HUES48 (cell line): ENCODE measurements around the gene PTPRD.
"Not testable (repeated sequence)": the region's sequence is repeated elsewhere in the genome, so short reads cannot be mapped to it uniquely, and the experiment has no call there.

Experiments
- H3K27ac ChIP-seq: one replicate; pipeline ENCODE4 v1.7.0; 2013; ENCODE audit warnings: low read depth, low read length, inconsistent platforms
- H3K27me3 ChIP-seq: 2 replicates; pipeline ENCODE4 v1.6.1; 2013; ENCODE audit warnings: mild to moderate bottlenecking, low read length; ENCODE audit not compliant: control insufficient read depth, insufficient read depth
- H3K36me3 ChIP-seq: 2 replicates; pipeline ENCODE4 v1.6.1; 2013; ENCODE audit warnings: low read length; ENCODE audit not compliant: control insufficient read depth, insufficient read depth
- H3K4me1 ChIP-seq: 2 replicates; pipeline ENCODE4 v1.6.1; 2013; ENCODE audit warnings: mild to moderate bottlenecking, low read length; ENCODE audit not compliant: control insufficient read depth, insufficient read depth
- H3K4me3 ChIP-seq: 2 replicates; pipeline ENCODE4 v1.5.1; 2013; ENCODE audit warnings: mild to moderate bottlenecking, low read depth, low read length
- H3K9ac ChIP-seq: 2 replicates; pipeline ENCODE4 v1.6.1; 2013; ENCODE audit warnings: mild to moderate bottlenecking, low read depth, low read length, moderate library complexity
- H3K9me3 ChIP-seq: 2 replicates; pipeline ENCODE4 v1.6.1; 2013; ENCODE audit warnings: low read length; ENCODE audit not compliant: control insufficient read depth, insufficient read depth

Gene PTPRD

GRCh38 chr9:9078301-9078700, 1534.5 kb downstream of the PTPRD start:
- Histone ChIP-seq H3K9me3 (no peaks in the 10 kb centered on the region), H3K4me3 (no peak overlapping the region), H3K27me3 (no peaks in the 10 kb centered on the region), H3K9ac (no peak overlapping the region), H3K27ac (no peak overlapping the region), H3K36me3 (no peaks in the 10 kb centered on the region), H3K4me1 (no peaks in the 10 kb centered on the region)

DNA sequence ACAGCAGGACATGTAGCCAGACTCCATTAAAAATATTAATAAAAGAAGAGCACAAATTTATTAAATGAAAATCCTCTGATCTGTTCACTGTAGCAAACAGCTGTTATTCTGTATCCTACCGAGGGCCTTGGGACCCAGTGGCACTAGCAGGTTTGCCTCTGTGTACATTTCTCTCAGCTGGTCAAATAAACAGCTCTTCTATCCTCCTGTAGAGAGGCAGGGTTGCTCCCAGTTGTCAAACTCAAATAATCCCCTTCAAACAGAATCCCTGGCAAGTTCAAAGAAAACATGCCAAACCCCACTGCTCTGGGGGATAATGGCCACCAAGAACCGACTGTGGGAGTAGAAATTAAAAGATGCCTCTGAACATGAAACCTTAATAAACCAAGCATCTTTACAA, 1551.2 kb downstream of the PTPRD start:
- no peak overlapping the region for H3K9ac ChIP-seq
- no peaks in the 10 kb centered on the region for H3K9me3 ChIP-seq
- H3K27ac ChIP-seq: no peak overlapping the region

GRCh38 chr9:9054354-9054992, 1558.3 kb downstream of the PTPRD start:
- no peak overlapping the region for H3K4me3 ChIP-seq
- no peaks in the 10 kb centered on the region for H3K4me1 ChIP-seq
- no peak overlapping the region for H3K9ac ChIP-seq
- no peaks in the 10 kb centered on the region for H3K27me3 ChIP-seq
- H3K27ac ChIP-seq: no peak overlapping the region
- no peaks in the 10 kb centered on the region for H3K36me3 ChIP-seq
- no peaks in the 10 kb centered on the region for H3K9me3 ChIP-seq

More for the DNA sequence above, 1551.2 kb downstream of the PTPRD start:
- Histone ChIP-seq H3K27me3 (no peaks in the 10 kb centered on the region), H3K4me1 (no peaks in the 10 kb centered on the region), H3K36me3 (no peaks in the 10 kb centered on the region), H3K4me3 (no peak overlapping the region)

DNA sequence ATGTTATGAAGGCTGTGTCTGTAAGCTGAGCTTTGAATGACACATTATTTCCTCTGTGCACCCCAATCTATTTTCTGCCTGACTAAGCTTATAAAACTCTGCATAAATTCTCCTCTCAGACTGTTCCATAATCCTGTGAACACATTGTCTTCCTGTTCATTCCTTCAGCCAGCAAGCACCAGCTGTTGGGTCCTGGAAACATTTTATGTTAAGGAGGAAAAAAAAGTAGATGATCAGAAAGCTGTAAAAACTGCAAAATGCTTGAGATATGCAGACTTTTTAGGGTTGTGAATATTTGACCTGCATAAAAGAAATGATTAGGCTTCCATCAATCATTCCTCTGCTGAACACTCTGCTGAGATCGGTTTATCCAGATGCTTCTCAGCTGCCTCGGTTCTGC, 1567.2 kb downstream of the PTPRD start:
- H3K36me3 ChIP-seq: no peaks in the 10 kb centered on the region
- no peaks in the 10 kb centered on the region for H3K4me1 ChIP-seq
- H3K27me3 ChIP-seq: no peaks in the 10 kb centered on the region
- H3K27ac ChIP-seq: no peak overlapping the region
- H3K9me3 ChIP-seq: no peaks in the 10 kb centered on the region
- no peak overlapping the region for H3K9ac ChIP-seq
- no peak overlapping the region for H3K4me3 ChIP-seq

- no peaks in the 10 kb centered on the region for H3K4me1 ChIP-seq
- H3K9me3 ChIP-seq: no peaks in the 10 kb centered on the region
- H3K27me3 ChIP-seq: no peaks in the 10 kb centered on the region
- no peaks in the 10 kb centered on the region for H3K36me3 ChIP-seq
- H3K4me3 ChIP-seq: no peak overlapping the region
- no peak overlapping the region for H3K9ac ChIP-seq
- no peak overlapping the region for H3K27ac ChIP-seq
Observed at GRCh38 chr9:9045072-9045471, 1567.7 kb downstream of the PTPRD start.

DNA sequence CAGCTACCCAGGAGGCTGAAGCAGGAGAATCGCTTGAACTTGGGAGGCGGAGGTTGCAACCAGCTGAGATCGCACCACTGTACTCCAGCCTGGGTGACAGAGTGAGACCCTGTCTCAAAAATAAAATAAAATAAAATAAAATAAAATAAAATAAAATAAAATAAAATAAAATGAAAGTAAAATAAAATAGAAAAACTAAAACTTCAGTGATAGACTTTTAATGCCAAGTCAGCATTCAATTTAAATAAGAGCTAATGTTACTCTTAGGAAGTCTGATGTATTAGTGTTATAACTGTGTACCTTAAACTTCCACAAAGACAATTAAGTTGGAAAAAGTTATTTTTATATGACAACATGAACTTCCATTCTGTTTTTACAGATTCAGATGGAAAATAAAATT, 1569.0 kb downstream of the PTPRD start:
- H3K4me3 ChIP-seq, H3K36me3 ChIP-seq, H3K4me1 ChIP-seq, H3K9ac ChIP-seq, H3K9me3 ChIP-seq, H3K27ac ChIP-seq, H3K27me3 ChIP-seq: not testable (repeated sequence)

DNA sequence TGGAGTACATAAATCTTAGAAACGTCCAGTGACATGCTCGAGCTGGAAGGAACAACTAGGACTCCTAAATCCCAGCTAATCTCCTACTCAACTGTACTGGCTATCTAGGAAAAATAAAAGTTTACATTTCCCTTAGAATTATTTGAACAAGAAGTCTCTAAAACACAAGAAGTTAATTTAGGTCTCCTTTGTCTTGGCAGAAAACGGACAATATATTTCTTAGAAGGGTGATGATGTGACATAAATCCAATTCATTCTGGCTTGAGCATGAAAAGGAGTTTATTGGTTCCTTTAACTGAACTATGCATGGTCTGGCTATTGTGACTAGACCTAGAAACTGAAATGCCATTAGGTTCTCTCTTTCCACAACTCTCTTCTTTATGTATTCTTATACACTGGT, 1571.0 kb downstream of the PTPRD start:
- H3K9ac ChIP-seq: no peak overlapping the region
- H3K27me3 ChIP-seq: no peaks in the 10 kb centered on the region
- no peaks in the 10 kb centered on the region for H3K9me3 ChIP-seq
- H3K4me1 ChIP-seq: no peaks in the 10 kb centered on the region
- no peak overlapping the region for H3K4me3 ChIP-seq
- no peaks in the 10 kb centered on the region for H3K36me3 ChIP-seq
- H3K27ac ChIP-seq: no peak overlapping the region

GRCh38 chr9:9033022-9033421, 1579.8 kb downstream of the PTPRD start:
- H3K9ac ChIP-seq: no peak overlapping the region
- no peaks in the 10 kb centered on the region for H3K4me1 ChIP-seq
- no peaks in the 10 kb centered on the region for H3K36me3 ChIP-seq
- H3K4me3 ChIP-seq: no peak overlapping the region
- no peak overlapping the region for H3K27ac ChIP-seq
- no peaks in the 10 kb centered on the region for H3K27me3 ChIP-seq
- no peaks in the 10 kb centered on the region for H3K9me3 ChIP-seq

GRCh38 chr9:9016597-9016996, 1596.2 kb downstream of the PTPRD start:
- no peak overlapping the region for H3K4me3 ChIP-seq
- H3K9me3 ChIP-seq: no peaks in the 10 kb centered on the region
- no peaks in the 10 kb centered on the region for H3K36me3 ChIP-seq
- H3K27me3 ChIP-seq: no peaks in the 10 kb centered on the region
- H3K4me1 ChIP-seq: no peaks in the 10 kb centered on the region; the same call in 1 of the 2 replicates
- no peak overlapping the region for H3K9ac ChIP-seq
- H3K27ac ChIP-seq: no peak overlapping the region

DNA sequence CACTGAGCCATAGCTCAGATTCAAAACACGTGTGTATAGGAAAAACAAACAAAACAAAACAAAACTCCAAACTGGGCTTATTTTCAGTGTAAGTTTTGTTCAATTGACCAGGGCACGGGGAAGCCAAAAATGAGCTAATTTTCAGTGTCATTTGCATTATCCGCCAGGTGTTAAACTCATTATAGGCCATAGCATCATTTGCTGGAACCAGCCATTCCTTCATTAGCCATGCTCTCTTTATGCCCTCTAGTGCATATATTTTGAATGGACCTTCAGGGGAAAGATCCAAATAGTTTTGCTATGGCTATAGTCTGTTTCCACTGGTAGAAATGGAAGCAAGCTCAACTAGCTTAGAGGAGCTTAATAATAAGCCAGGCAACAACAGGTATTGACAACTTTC, 1608.0 kb downstream of the PTPRD start:
- Histone ChIP-seq H3K4me1 (no peaks in the 10 kb centered on the region), H3K4me3 (no peak overlapping the region), H3K27ac (no peak overlapping the region), H3K36me3 (no peaks in the 10 kb centered on the region), H3K9me3 (no peaks in the 10 kb centered on the region), H3K9ac (no peak overlapping the region), H3K27me3 (no peaks in the 10 kb centered on the region)

DNA sequence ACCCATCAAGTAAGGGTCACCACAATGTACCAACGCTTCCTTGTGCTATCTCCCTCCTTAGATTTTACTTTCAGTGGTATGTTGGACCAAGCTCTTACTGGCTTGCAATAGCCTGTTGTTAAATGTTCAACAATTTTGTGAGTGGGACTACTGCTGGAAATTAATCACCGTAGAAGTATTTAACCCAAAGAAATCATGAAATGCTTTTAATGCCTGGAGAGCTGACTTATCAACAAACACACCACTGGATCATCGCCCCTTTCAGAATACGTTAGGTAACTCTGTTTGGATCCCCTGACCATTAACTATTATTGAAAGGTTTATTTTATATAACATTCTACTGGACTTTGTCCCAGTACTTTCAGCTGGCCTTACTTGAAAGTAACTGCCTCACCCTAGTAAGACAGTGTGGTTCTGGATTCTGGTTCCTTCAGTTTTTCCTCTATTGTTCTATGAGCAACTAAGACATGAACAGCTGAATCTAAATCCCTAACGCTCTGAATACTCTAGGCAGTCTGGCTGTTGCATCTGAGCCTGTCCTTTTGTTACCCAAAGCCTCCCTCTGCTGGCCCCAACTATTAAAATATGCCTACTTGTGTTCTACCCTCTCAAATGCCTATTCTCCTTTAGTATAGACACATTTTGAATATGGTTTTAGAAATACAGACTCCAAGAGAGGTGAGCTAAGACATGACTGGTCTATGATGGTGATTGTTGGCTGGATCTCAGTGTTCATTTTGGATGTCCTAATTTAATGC, 1609.8 kb downstream of the PTPRD start:
- Histone ChIP-seq H3K9me3 (no peaks in the 10 kb centered on the region), H3K4me3 (no peak overlapping the region), H3K36me3 (no peaks in the 10 kb centered on the region), H3K9ac (no peak overlapping the region), H3K4me1 (no peaks in the 10 kb centered on the region), H3K27me3 (no peaks in the 10 kb centered on the region), H3K27ac (no peak overlapping the region)
